Esophagus squamous epithelium (tissue), 4 donors: ENCODE measurements around the gene DKK2.

Source experiments
- CTCF ChIP-seq, 6 experiments: fragments of 450-650 bp in 4 of 6; fragments of 200-600 bp in 2 of 6; sonication (generic) in 2 of 6; IDR thresholded peaks; one replicate each; pipeline ENCODE4 v1.5.1; 2016 to 2019; ENCODE audit warnings: antibody characterized with exemption in 6 of 6, mild to moderate bottlenecking in 4 of 6, moderate library complexity in 4 of 6
- POLR2A ChIP-seq, 4 donors: fragments of 450-650 bp; IDR thresholded peaks; one replicate each; pipeline ENCODE4 v1.6.1; 2017; ENCODE audit warnings: antibody characterized with exemption in 4 of 4, mild to moderate bottlenecking in 4 of 4, moderate library complexity in 3 of 4

- TF ChIP-seq CTCF (IDR thresholded peaks at IDR 0.05) (no peak), POLR2A (IDR thresholded peaks at IDR 0.05) (no peak)
These were observed 29.1 kb upstream of the DKK2 start for GRCh38 chr4:107065201-107065600.
